OCI-LY3 (cell line): Measurements from ENCODE around the gene CLEC16A.

Experiments used
- EZH2phosphoT487 ChIP-seq: fragments of 200-600 bp; shearing (Covaris generic); IDR thresholded peaks from 2 replicates; pipeline ENCODE4 v1.6.1; 2018; ENCODE audit warnings: antibody characterized with exemption, mixed run types, low read depth
- TF ChIP-seq, protein P1 (sequence below): fragments of 200-600, 300-600 bp; sonication (generic); IDR thresholded peaks from 2 replicates; pipeline ENCODE4 v1.5.1; 2014; ENCODE audit warnings: antibody characterized with exemption, low read length, low read depth

GRCh38 chr16:11145173-11145818, 200.9 kb downstream of the CLEC16A start:
- TF ChIP-seq, protein P1, sequence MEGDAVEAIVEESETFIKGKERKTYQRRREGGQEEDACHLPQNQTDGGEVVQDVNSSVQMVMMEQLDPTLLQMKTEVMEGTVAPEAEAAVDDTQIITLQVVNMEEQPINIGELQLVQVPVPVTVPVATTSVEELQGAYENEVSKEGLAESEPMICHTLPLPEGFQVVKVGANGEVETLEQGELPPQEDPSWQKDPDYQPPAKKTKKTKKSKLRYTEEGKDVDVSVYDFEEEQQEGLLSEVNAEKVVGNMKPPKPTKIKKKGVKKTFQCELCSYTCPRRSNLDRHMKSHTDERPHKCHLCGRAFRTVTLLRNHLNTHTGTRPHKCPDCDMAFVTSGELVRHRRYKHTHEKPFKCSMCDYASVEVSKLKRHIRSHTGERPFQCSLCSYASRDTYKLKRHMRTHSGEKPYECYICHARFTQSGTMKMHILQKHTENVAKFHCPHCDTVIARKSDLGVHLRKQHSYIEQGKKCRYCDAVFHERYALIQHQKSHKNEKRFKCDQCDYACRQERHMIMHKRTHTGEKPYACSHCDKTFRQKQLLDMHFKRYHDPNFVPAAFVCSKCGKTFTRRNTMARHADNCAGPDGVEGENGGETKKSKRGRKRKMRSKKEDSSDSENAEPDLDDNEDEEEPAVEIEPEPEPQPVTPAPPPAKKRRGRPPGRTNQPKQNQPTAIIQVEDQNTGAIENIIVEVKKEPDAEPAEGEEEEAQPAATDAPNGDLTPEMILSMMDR, result no peak
- TF ChIP-seq EZH2phosphoT487, result no peak
